GM21717 (cell line): ENCODE data around the gene PRIM2.
A peak's percentile ranks its signal among the peaks of the same experiment; 100 is the strongest.
"Not testable (repeated sequence)": the region's sequence is repeated elsewhere in the genome, so short reads cannot be mapped to it uniquely, and the experiment has no call there.

Experiments used
- ATAC-seq: cut with Tn5 transposase; IDR thresholded peaks from one replicate; pipeline ENCODE4 v1.9.1; 2021; ENCODE audit warnings: mild to moderate bottlenecking, moderate library complexity; ENCODE audit not compliant: unreplicated experiment

PRIM2 gene

GRCh38 chr6:57491795-57492194 lies 174.4 kb downstream of the PRIM2 start:
- ATAC-seq, result not testable (repeated sequence)

DNA sequence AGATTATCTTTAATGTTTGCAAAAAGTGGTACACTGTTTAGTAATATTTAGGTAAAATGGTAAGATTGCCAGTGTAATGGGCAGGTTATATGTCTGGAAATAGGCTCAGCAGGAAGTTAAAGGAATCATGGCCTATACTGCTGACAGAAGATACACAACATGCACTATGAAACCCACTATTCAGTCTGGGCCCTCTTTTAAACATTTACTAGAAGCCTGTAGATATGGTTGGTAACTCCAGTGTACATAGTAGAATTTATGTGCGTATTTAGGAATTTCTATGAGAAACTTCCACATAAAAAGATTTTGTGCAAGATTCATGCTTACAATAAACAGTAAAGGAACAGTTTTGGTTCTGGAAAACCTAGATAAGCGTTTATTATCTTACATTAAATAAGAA lies 178.8 kb downstream of the PRIM2 start:
- ATAC-seq, result not testable (repeated sequence)

GRCh38 chr6:57500368-57501021 lies 183.1 kb downstream of the PRIM2 start:
- ATAC-seq, result not testable (repeated sequence)

DNA sequence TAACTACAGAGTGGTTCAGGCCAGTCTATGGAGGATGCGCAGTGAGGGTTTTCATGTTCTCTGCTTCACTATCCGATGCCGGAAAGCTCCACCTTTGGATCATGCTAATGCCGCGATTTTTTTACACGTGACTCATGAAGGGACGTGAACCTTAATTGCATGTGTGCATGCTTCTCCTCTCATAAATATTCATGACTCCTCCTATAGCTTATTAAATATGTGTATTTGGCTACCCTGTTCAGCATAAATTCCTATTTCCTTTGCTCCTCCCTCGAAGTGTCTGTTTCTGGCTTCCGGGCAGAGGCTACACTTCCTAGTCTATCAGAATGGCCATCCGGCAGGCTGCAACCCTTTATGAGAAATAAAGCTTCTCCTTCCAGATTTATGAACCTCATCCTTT lies 185.0 kb downstream of the PRIM2 start:
- not testable (repeated sequence) for ATAC-seq

DNA sequence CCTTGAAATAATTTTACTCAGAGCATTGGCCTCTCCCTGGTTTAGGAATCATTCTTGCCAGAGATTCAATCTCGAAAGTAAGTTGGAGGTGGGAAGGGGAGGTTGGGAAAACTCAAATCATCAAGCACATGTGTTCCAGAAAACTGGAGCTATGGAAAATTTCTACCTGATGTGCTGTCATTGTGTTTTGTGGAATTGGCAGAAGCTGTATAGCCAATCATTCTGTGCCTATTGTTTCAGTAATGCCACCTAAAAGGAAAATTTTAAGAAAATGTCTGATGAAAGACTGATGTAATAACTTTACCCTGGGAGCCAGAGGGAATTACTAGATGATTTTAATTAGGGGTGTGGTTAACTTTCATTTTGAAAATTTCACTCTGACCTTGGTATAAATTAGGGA lies 187.8 kb downstream of the PRIM2 start:
- ATAC-seq, result not testable (repeated sequence)

GRCh38 chr6:57510390-57510789 lies 193.0 kb downstream of the PRIM2 start:
- not testable (repeated sequence) for ATAC-seq

DNA sequence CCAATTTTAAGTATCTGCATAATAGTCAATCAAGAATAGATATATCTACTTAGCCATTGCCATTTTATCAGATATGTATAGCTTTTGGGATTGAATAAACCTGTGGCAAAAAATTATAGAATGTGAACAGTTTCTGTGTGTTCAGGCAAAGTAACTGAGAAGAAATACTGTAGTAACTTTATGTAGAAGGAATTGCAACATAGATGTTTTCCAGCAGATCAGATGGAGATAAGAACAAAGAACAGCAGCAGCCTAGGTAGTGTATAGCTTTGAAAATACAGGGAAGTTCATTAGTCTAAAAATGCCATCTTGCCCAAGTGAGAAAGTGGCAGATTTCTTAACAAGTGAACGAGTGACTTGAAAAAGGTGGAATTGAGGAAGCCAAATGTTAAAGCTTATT lies 197.7 kb downstream of the PRIM2 start:
- ATAC-seq, result not testable (repeated sequence)

DNA sequence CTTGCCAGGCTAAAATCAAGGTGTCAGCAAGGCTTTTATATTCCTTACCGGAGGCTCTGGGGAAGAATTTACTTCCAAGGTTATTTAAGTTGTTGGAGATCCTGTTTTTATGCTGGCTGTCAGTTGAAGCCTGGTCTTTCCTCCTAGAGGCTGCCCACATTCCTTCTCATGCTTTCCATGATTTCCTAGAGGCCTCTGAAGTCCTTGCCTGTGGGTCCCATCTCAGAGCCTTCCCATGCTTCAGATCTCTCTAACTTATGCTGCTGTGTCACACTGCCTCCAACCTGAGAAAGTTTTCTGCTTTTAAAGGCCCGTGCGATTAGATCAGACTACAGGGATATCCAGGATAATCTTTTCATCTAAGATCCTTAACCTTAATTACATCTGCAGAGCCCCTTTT lies 198.4 kb downstream of the PRIM2 start:
- not testable (repeated sequence) for ATAC-seq

GRCh38 chr6:57516776-57517175 lies 199.3 kb downstream of the PRIM2 start:
- ATAC-seq, result not testable (repeated sequence)

DNA sequence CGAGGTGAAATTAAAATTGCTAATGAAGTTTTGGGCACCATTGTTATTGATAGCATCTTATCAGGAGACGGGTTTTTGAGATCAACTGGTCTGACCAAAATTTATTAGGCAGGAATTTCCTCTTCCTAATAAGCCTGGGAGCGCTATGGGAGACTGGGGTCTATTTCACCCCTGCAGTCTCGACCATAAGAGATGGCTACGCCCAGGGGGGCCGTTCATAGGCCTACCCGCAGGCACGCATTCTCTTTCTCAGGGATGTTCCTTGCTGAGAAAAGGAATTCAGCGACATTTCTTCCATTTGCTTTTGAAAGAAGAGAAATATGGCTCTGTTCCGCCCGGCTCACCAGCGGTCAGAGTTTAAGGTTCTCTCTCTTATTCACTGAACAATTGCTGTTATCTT lies 201.8 kb downstream of the PRIM2 start:
- not testable (repeated sequence) for ATAC-seq

GRCh38 chr6:57521085-57521484 lies 203.7 kb downstream of the PRIM2 start:
- not testable (repeated sequence) for ATAC-seq

DNA sequence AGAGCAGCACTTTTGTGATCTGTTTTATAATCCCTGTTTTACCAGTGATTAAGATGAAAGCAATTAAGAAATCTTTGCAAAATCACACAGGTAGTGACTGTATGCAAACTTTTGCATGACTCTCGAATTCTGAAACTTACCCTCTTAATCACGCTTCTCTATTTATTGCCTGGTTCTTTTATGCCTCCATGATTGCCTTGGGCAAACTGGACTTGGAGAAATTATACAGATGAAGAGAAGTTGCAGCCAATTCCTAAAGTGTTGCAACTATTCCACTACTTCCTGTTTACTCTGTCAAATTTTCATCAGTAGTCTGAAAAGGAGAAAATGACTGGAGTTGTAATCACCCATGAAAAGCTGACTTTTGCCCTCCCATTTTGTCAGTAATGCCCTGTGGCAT lies 205.8 kb downstream of the PRIM2 start:
- ATAC-seq, result not testable (repeated sequence)

GRCh38 chr6:57529755-57530154 lies 212.3 kb downstream of the PRIM2 start:
- ATAC-seq, result not testable (repeated sequence)

DNA sequence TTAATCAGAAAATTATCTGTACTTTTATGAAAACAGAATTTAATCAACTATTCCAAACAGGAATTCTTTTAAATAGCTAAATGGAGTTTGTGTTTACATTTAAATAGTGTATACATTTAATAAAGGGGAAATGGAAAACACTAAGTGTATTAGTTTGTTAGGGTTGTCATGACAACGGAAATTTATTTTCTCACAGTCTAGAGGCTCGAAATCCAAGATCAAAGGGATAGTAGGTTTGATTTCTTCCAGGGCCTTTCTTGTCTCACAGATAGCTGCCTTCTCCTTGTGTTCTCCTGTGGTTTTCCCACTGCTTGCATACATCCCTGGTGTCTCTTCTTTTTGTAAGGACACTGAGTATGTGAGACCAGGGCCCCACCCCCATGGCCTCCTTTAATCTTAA lies 215.2 kb downstream of the PRIM2 start:
- ATAC-seq, result not testable (repeated sequence)

DNA sequence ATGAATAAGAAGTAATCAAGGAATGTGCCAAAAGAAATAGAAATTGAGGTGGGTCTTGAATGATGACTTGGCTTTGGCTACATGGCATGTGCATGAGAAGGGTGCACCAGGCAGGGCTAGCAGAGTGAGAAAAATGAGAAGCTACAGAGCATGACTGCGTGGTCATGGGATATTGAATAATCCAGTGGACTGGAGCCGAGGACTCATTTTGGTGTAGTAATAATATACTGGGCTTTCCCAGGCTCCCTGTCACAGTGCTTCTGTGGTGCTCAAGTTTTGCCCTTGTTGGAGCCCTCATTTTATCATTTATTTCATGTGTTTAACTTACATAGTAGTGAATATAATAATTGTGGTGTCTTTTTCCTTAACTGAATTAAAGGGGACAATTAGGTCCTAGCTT lies 217.7 kb downstream of the PRIM2 start:
- not testable (repeated sequence) for ATAC-seq

- ATAC-seq, result peak; percentile 71
Observed at GRCh38 chr6:57535994-57536393, 218.6 kb downstream of the PRIM2 start.

DNA sequence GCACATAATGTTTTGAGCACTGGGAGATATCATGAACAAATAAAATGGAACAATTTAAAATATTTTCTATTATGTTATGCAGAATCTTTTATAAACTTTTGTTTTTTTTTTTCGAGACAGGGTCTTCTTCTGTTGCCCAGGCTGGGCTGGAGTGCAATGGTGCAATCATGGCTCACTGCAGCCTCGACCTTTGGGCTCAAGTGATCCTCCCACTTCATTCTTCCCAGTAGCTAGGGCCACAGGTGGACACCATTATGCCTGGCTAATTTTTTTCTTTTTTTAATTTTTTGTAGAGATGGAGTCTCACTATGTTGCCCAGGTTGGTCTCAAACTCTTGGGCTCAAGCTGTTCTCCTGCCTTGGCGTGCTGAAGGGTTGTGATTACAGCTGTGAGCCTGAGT lies 220.5 kb downstream of the PRIM2 start:
- ATAC-seq, result not testable (repeated sequence)

GRCh38 chr6:57551961-57552360 lies 234.5 kb downstream of the PRIM2 start:
- ATAC-seq, result not testable (repeated sequence)

- ATAC-seq, result not testable (repeated sequence)
Observed at GRCh38 chr6:57557855-57558254, 240.4 kb downstream of the PRIM2 start.

DNA sequence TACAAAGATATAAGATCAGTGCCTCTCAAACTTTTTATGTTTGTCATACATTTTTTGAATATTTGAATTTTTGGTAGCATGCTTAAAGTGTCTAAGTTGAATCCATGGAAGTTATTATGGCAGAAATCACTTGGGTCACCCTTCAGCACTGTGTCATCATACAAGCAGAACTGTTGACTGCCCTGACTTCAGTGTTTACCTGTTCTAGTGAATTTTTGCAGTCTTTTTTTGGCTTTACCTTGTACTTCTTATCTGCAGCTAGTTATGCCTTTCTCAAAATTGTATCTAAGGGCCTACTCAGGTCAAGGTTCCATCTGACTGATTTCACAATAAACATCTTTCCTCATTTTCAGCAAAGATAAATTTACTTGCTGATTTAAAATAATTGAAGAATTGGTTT lies 241.7 kb downstream of the PRIM2 start:
- ATAC-seq, result not testable (repeated sequence)

DNA sequence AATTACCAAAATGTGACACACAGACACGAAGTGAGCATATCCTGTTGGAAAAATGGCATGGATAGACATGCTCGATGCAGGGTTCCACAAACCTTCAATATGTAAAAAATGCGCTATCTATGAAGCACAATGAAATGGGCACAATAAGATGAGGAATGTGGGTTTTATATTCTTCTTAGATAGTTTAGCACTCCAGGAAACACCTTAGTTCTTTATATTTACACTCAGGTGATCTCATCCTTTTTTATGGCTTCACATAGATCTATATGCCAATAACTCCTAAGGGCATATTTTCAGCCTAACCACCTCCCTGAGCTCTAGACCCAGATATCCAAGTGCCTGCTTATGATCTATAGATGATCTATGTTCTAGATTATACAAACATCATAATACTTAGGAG lies 244.8 kb downstream of the PRIM2 start:
- ATAC-seq, result not testable (repeated sequence)

DNA sequence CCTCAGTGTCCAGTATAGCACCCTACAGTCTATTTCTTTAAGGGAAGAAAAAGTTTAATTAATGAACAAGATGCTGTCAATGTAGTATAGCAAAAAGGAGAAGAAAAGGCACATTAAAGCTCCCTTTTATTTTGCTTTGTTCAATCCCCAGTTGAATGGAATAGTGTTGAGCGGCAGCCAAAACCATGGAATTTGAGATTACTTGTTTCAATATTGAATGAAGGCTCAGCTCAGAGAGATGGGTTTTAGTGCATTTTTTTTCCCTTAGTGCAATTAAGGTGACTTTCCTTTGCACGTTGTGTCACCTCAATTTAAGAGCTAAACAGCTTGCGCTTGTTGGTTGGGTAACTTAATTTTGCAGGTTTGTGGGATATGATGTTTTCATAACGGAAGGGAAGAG lies 254.7 kb downstream of the PRIM2 start:
- ATAC-seq, result not testable (repeated sequence)

GRCh38 chr6:57572844-57573243 lies 255.4 kb downstream of the PRIM2 start:
- ATAC-seq, result not testable (repeated sequence)
